Neuron (in vitro differentiated cells): ENCODE measurements around the gene JAM3.
"Not testable (repeated sequence)": the region's sequence is repeated elsewhere in the genome, so short reads cannot be mapped to it uniquely, and the experiment has no call there.

Source experiments
- H2AFZ ChIP-seq: one replicate; pipeline ENCODE4 v1.6.1; 2013; ENCODE audit warnings: low read depth, mild to moderate bottlenecking, inconsistent platforms, low read length, moderate library complexity
- H3K27me3 ChIP-seq: one replicate; pipeline ENCODE4 v1.6.1; 2013; ENCODE audit warnings: low read length; ENCODE audit not compliant: insufficient read depth
- H3K36me3 ChIP-seq: one replicate; pipeline ENCODE4 v1.6.1; 2013; ENCODE audit warnings: low read length; ENCODE audit not compliant: insufficient read depth
- H3K4me1 ChIP-seq: one replicate; pipeline ENCODE4 v1.6.1; 2013; ENCODE audit warnings: low read length; ENCODE audit not compliant: insufficient read depth
- H3K4me3 ChIP-seq: 2 replicates; pipeline ENCODE4 v1.5.1; 2013; ENCODE audit warnings: mild to moderate bottlenecking, low read length, moderate library complexity
- H3K9me3 ChIP-seq: one replicate; pipeline ENCODE4 v1.6.1; 2013; ENCODE audit warnings: low read length

The JAM3 gene

GRCh38 chr11:134074766-134075165, 5.9 kb downstream of the JAM3 start:
- Histone ChIP-seq H3K27me3 (no peaks in the 10 kb centered on the region), H3K36me3 (no peaks in the 10 kb centered on the region), H3K4me1 (peaks cover 26% of the 10 kb centered on the region), H3K9me3 (no peaks in the 10 kb centered on the region), H2AFZ (no peak overlapping the region), H3K4me3 (no peak overlapping the region)

GRCh38 chr11:134079317-134079716, 10.4 kb downstream of the JAM3 start:
- Histone ChIP-seq H3K27me3 (no peaks in the 10 kb centered on the region), H3K4me1 (no peaks in the 10 kb centered on the region), H3K36me3 (no peaks in the 10 kb centered on the region), H3K9me3 (peaks cover 17% of the 10 kb centered on the region), H2AFZ (no peak overlapping the region), H3K4me3 (no peak overlapping the region)

DNA sequence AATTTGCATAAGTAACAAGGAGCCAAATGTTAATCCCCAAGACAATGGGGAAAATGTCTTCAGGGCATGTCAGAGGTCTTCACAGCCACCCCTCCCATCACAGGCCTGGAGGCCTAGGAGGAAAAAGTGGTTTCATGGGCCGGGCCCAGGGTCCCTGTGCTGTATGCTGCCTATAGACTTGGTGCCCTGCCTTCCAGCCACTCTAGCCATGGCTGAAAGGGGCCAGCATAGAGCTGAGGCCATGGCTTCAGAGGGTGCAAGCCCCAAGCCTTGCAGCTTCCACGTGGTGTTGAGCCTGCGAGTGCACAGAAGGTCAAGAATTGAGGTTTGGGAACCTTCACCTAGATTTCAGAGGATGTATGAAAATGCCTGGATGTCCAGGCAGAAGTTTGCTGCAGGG, 12.4 kb downstream of the JAM3 start:
- peaks cover 17% of the 10 kb centered on the region for H3K9me3 ChIP-seq

DNA sequence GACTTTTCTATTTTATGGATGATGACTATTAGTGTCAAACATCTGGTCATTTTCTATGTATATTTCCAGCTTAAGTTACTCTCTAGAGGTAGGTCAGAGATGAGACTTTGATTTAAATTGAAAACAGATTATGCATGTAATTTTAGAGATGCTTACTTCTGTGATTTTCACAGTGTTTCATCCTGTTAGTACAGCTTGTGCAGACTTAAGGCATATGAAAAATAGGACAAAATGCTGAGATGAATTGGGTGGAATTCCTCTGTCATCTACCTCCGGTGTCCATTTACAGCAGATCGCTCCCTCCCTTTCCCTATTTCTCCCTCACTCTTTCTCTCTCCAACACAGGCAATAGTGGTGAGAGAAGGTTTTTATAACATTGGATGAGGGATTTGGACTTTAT, 14.1 kb downstream of the JAM3 start:
- Histone ChIP-seq H3K9me3 (peaks cover 17% of the 10 kb centered on the region), H3K36me3 (no peaks in the 10 kb centered on the region), H3K27me3 (no peaks in the 10 kb centered on the region), H2AFZ (no peak overlapping the region), H3K4me1 (no peaks in the 10 kb centered on the region), H3K4me3 (no peak overlapping the region)

More for the DNA sequence above, 12.4 kb downstream of the JAM3 start:
- not testable (repeated sequence) for H3K4me3 ChIP-seq, H3K4me1 ChIP-seq, H3K36me3 ChIP-seq, H3K27me3 ChIP-seq, H2AFZ ChIP-seq

- no peak overlapping the region for H3K4me3 ChIP-seq
- no peaks in the 10 kb centered on the region for H3K4me1 ChIP-seq
- no peaks in the 10 kb centered on the region for H3K36me3 ChIP-seq
- no peaks in the 10 kb centered on the region for H3K27me3 ChIP-seq
- no peak overlapping the region for H2AFZ ChIP-seq
- H3K9me3 ChIP-seq, result peaks cover 10% of the 10 kb centered on the region
These were observed 17.5 kb downstream of the JAM3 start for GRCh38 chr11:134086376-134086775.

DNA sequence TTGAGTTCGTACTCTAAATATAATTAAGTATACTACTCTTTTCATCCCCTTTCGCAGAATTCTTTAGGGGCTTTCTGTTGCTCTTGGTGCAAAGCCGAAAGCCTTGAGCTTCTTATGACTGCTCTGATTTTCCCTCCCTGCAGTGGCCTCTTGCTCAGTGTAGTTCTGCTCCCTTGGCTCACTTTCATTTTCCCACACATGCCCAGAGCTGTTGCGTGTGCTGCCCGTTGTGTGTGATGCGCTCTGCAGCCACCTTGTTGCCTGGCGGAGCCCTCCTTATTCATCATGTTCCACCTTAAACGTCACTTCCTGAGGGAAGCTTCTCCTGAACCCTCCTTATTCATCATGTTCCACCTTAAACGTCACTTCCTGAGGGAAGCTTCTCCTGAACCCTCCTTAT, 23.1 kb downstream of the JAM3 start:
- not testable (repeated sequence) for H3K27me3 ChIP-seq, H3K36me3 ChIP-seq, H3K9me3 ChIP-seq, H3K4me3 ChIP-seq, H2AFZ ChIP-seq, H3K4me1 ChIP-seq

DNA sequence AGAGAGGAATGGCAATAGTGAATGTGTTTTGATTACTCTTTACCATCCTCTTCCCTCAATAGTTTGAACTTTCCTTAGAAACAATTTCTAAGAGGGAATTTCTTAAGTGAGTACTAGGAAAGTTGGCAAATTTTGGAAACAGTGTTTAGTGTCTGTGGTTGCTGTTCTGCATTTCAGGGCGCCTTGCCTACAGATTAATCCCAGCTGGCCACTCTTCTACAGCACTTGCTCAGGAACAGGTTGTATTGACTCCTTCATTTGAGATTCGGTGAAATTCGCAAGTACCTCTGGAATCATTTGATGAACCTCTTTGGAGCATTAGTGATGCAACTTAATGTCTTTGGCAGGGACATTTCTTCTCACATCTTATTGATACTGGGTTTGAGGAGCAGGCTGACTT, 28.3 kb downstream of the JAM3 start:
- Histone ChIP-seq H3K4me3 (no peak overlapping the region), H3K27me3 (no peaks in the 10 kb centered on the region), H3K9me3 (peaks cover 4% of the 10 kb centered on the region), H3K4me1 (no peaks in the 10 kb centered on the region), H2AFZ (no peak overlapping the region), H3K36me3 (peaks cover 4% of the 10 kb centered on the region)

GRCh38 chr11:134098566-134099184, 29.8 kb downstream of the JAM3 start:
- Histone ChIP-seq H3K4me3 (no peak overlapping the region), H2AFZ (no peak overlapping the region), H3K9me3 (peaks cover 4% of the 10 kb centered on the region), H3K27me3 (no peaks in the 10 kb centered on the region), H3K36me3 (peaks cover 4% of the 10 kb centered on the region), H3K4me1 (no peaks in the 10 kb centered on the region)

GRCh38 chr11:134100171-134100570, 31.3 kb downstream of the JAM3 start:
- no peak overlapping the region for H3K4me3 ChIP-seq
- H3K4me1 ChIP-seq, result no peaks in the 10 kb centered on the region
- H3K9me3 ChIP-seq, result peaks cover 4% of the 10 kb centered on the region
- H3K36me3 ChIP-seq, result peaks cover 4% of the 10 kb centered on the region
- no peak overlapping the region for H2AFZ ChIP-seq
- H3K27me3 ChIP-seq, result no peaks in the 10 kb centered on the region

- no peaks in the 10 kb centered on the region for H3K27me3 ChIP-seq
- H3K9me3 ChIP-seq, result peaks cover 4% of the 10 kb centered on the region
- H3K4me3 ChIP-seq, result no peak overlapping the region
- no peaks in the 10 kb centered on the region for H3K4me1 ChIP-seq
- H2AFZ ChIP-seq, result no peak overlapping the region
- H3K36me3 ChIP-seq, result peaks cover 2% of the 10 kb centered on the region
These were observed 32.4 kb downstream of the JAM3 start for GRCh38 chr11:134101282-134101681.

GRCh38 chr11:134110252-134110815, 41.5 kb downstream of the JAM3 start:
- H3K4me3 ChIP-seq, result no peak overlapping the region
- H3K4me1 ChIP-seq, result no peaks in the 10 kb centered on the region
- peaks cover 8% of the 10 kb centered on the region for H3K9me3 ChIP-seq
- H2AFZ ChIP-seq, result no peak overlapping the region
- H3K36me3 ChIP-seq, result peaks cover 14% of the 10 kb centered on the region
- H3K27me3 ChIP-seq, result no peaks in the 10 kb centered on the region

DNA sequence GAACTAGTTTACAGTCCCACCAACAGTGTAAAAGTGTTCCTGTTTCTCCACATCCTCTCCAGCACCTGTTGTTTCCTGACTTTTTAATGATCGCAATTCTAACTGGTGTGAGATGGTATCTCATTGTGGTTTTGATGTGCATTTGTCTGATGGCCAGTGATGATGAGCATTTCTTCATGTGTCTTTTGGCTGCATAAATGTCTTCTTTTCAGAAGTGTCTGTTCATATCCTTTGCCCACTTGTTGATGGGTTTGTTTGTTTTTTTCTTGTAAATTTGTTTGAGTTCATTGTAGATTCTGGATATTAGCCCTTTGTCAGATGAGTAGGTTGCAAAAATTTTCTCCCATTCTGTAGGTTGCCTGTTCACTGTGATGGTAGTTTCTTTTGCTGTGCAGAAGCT, 44.9 kb downstream of the JAM3 start:
- H3K27me3 ChIP-seq, H3K4me3 ChIP-seq, H2AFZ ChIP-seq: not testable (repeated sequence)

GRCh38 chr11:134116210-134116609, 47.3 kb downstream of the JAM3 start:
- Histone ChIP-seq H3K36me3 (peaks cover 13% of the 10 kb centered on the region), H3K4me1 (peaks cover 22% of the 10 kb centered on the region), H3K4me3 (no peak overlapping the region), H2AFZ (no peak overlapping the region), H3K9me3 (peaks cover 6% of the 10 kb centered on the region), H3K27me3 (no peaks in the 10 kb centered on the region)

More for the DNA sequence above, 44.9 kb downstream of the JAM3 start:
- not testable (repeated sequence) for H3K9me3 ChIP-seq, H3K4me1 ChIP-seq
- peaks cover 14% of the 10 kb centered on the region for H3K36me3 ChIP-seq

DNA sequence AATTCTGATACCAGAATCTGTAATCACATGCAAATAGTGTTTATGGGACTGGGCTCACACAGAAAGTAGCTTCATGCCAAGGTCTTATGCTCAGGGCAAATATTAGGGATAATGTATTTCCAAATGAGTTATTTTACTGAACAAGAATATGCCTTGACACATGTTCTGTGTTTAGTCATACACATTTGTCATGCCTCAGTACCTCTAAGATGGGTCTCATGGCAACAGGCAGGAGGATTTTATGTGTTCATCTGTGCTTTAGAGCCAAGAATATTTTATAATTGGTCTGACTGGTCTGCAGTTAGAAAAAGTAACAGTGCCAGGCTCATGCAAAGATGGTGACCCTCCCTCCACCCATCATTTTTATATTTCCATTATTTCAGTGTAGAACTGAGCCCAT, 49.1 kb downstream of the JAM3 start:
- no peaks in the 10 kb centered on the region for H3K27me3 ChIP-seq
- no peaks in the 10 kb centered on the region for H3K9me3 ChIP-seq
- H3K36me3 ChIP-seq, result no peaks in the 10 kb centered on the region
- peaks cover 27% of the 10 kb centered on the region for H3K4me1 ChIP-seq
- H2AFZ ChIP-seq, result no peak overlapping the region
- H3K4me3 ChIP-seq, result no peak overlapping the region
